ENCODE data around the gene MADD.

MADD gene

DNA sequence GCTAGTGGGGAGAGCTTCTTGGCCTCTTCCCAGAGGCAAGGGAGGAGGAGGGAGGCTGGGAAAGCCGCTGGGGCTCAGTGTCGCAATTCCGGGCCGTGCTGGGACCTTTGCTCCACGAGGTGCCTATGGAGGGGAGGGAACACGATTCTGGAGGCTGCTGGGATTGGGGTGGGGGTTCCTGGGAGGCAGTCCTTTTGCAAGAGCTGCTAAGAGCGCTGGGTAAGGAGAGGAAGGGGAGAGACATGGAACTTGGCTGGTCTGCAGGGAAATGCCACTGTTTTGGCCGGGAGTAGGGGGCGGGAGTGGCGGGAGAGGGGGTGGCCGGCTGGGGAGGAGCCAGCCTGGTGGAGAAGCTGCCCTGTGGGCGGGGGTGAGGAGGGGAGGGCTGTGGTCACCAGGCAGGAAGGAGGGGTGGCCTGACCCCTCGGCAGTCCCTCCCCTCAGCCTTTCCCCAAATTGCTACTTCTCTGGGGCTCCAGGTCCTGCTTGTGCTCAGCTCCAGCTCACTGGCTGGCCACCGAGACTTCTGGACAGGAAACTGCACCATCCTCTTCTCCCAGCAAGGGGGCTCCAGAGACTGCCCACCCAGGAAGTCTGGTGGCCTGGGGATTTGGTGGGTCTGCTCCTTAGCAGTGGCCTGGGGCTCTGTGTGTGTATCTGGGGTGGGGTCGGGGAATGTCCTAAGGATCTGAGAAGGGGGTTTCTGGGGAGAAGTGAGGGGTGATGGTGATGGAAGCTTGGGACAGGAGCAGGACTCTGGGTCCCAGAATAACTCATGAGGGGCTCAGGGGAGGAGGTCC, 12.2 kb upstream of the MADD start, which contains the start of gene NR1H3:
NR1H3 (plus strand) TSS at position 480 of the 800 bp plus-strand sequence. CDS start 1,221 bp downstream, outside the sequence.
- DNase-seq (ENCODE audit: low read depth), result peak; percentile 95
- TF ChIP-seq, protein P1, sequence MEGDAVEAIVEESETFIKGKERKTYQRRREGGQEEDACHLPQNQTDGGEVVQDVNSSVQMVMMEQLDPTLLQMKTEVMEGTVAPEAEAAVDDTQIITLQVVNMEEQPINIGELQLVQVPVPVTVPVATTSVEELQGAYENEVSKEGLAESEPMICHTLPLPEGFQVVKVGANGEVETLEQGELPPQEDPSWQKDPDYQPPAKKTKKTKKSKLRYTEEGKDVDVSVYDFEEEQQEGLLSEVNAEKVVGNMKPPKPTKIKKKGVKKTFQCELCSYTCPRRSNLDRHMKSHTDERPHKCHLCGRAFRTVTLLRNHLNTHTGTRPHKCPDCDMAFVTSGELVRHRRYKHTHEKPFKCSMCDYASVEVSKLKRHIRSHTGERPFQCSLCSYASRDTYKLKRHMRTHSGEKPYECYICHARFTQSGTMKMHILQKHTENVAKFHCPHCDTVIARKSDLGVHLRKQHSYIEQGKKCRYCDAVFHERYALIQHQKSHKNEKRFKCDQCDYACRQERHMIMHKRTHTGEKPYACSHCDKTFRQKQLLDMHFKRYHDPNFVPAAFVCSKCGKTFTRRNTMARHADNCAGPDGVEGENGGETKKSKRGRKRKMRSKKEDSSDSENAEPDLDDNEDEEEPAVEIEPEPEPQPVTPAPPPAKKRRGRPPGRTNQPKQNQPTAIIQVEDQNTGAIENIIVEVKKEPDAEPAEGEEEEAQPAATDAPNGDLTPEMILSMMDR (IDR thresholded peaks at IDR 0.05; ENCODE audit: low read length, missing control alignments), result peak; percentile 77
- peak within 1 kb of the TSS; percentile 57 for H3K4me3 ChIP-seq (replicated peaks; ENCODE audit: low read depth, low read length)

DNA sequence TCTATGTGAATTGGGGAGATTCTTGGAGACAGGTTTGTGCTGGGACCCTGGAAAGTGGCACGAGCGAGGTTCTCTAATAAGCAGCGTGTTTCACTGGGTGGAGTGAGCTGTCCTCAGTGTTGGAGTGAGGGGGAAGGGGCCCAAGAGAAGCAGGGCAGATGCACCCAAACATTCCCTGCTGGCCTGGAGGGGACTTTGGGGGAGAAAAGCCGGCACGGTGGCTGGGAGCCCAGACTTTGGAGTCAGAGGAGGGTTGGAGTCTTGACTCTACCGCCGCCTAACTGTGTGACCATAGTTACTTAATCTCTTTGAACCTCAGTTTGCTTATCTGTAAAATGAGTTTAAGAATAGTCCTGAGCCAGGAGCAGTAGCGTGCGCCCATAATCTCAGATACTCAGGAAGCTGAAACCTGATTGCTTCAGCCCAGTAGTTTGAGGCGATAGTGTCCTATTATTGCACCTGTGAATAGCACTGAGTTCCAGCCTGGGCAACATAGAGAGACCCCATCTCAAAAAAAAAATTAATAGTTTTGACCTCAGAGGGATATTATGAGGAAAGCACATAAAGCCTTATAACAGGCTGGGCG, 11.5 kb upstream of the MADD start:
- TF ChIP-seq, protein P1 (IDR thresholded peaks at IDR 0.05; ENCODE audit: low read length, missing control alignments), result no peak
- peak overlapping the region; percentile 57 for H3K4me3 ChIP-seq (replicated peaks; ENCODE audit: low read depth, low read length)

GRCh38 chr11:47259232-47259977, 10.5 kb upstream of the MADD start:
- H3K4me3 ChIP-seq (replicated peaks; ENCODE audit: low read depth, low read length), result no peak overlapping the region
- DNase-seq (ENCODE audit: low read depth), result peak; percentile 59
- TF ChIP-seq, protein P1 (IDR thresholded peaks at IDR 0.05; ENCODE audit: low read length, missing control alignments), result peak; percentile 84

More for the DNA sequence above, 11.5 kb upstream of the MADD start:
- no peak for DNase-seq (ENCODE audit: low read depth)

GRCh38 chr11:47260366-47260765, 9.6 kb upstream of the MADD start:
- H3K4me3 ChIP-seq (replicated peaks; ENCODE audit: low read depth, low read length), result no peak overlapping the region
- DNase-seq (ENCODE audit: low read depth), result no peak
- TF ChIP-seq, protein P1 (IDR thresholded peaks at IDR 0.05; ENCODE audit: low read length, missing control alignments), result no peak

DNA sequence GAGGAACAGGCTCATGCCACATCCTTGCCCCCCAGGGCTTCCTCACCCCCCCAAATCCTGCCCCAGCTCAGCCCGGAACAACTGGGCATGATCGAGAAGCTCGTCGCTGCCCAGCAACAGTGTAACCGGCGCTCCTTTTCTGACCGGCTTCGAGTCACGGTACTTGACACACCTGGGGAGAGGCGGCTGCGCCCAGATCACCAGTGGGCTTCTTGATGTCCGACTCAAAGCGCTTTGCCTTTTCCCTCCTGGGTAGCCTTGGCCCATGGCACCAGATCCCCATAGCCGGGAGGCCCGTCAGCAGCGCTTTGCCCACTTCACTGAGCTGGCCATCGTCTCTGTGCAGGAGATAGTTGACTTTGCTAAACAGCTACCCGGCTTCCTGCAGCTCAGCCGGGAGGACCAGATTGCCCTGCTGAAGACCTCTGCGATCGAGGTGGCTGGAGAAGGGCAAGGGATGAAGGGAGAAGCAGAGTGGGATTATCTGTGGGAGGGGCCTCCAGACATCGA, 8.6 kb upstream of the MADD start:
- TF ChIP-seq, protein P1 (IDR thresholded peaks at IDR 0.05; ENCODE audit: low read length, missing control alignments), result no peak

DNA sequence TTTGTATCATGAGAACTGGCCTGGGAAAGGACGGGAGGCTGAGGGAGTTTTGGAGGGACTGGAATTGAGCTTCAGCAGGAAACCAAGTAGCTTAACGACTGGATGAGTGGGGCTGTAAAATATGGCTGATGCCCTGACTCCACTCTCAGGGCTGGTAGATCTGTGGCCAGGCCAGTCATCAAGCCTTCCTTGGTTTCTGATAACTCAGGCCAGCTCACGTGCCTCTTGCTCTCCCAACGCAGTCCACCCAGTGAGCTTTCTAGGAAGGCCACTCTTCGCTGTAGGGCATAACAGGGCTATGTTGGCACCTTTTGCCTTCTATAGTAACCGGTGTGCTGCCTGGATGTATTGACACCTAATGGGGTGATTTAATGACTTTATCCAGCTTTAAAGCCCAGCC, 5.8 kb upstream of the MADD start:
- H3K4me3 ChIP-seq (replicated peaks; ENCODE audit: low read depth, low read length), result no peak overlapping the region
- no peak for DNase-seq (ENCODE audit: low read depth)
- TF ChIP-seq, protein P1 (IDR thresholded peaks at IDR 0.05; ENCODE audit: low read length, missing control alignments), result no peak

More for the DNA sequence above, 8.6 kb upstream of the MADD start:
- H3K4me3 ChIP-seq (replicated peaks; ENCODE audit: low read depth, low read length), result no peak overlapping the region
- no peak for DNase-seq (ENCODE audit: low read depth)
